GDM1 (cell line): Measurements from ENCODE around the gene TM4SF1.
"Not testable (repeated sequence)": the region's sequence is repeated elsewhere in the genome, so short reads cannot be mapped to it uniquely, and the experiment has no call there.

Source experiments
- DNase-seq: peaks from one replicate; lab custom pipeline; 2025; lab: John Stamatoyannopoulos, UW

The TM4SF1 gene

DNA sequence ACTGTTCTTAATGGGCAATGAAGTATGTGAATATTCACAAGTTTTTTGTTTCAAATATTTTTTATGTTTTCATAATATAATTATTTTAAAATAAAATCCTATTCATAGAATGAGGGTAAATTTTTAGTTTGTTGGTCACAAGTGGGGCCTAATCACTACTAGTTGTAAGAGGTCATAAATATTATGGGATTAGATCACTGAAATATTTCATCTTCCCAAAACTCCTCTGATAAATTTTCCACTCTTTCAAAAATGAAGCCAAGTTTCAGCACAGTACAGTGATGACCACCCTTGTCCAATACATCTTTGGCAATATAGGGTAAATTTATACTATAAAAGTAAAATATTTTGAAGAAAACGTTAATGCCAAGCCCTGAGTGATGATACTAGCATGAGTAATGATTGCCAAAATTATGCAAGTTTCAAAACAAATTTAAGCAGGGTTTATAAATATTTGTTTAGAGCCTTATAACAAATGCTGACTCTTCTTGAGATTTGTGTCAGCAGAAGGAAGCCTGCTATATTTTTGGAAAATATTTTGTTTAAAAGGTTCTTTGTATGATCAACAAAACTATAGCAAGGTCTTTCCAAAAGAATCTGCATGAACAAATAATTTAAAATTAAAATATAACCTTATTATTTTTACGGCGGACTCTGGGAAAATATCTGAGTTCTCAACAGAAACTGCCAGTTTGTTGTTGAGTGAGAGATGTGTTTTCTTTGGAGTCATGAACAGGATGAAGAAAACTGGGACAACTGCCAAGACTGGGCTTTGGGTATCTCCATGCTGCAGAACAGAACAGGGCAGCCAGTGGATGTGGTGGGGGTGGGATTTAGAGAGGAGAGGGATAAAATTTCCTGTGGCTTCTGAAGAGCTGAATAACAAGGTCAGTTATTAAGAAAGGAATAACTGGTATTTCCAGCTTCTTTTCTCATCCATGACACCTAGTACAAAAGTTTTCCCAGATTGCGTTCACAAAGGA, 17.9 kb upstream of the TM4SF1 start:
- DNase-seq: no peak

DNA sequence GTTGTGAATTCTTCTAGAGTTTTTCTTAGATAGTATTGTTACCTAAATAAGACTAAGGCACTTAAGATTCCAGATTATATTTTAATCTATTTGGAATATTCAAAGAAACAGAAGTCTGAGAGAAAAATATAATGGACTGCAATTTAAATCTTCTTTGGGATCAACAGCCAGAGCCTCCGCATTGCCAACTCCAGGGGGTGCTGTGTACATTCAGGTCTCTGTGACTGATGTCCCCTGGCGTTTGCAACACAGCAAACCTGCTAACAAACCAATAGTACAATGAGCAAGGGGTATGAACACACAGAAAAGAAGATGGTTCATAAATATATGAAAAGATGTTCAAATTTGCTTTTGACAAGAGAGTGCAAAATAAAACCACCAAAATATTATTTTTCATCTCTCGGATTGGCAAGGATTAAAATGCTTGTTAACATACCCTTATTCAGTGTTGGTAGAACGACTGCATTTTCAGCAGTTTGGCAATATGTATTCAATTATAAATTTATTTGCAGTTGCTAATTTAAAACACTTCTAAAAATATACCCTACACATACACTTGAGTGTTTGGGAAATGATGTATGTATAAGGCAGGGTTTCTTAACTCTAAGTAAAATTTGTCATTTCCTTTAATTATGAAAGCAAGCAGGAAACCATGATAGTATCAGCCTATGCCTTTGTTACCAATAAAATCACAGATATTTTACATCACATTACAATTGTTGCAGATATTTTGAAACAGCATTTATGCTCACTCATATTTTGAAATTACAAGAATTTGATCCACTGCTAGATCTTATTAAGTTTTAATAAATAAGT, 16.1 kb upstream of the TM4SF1 start:
- DNase-seq: peak; percentile 62

DNA sequence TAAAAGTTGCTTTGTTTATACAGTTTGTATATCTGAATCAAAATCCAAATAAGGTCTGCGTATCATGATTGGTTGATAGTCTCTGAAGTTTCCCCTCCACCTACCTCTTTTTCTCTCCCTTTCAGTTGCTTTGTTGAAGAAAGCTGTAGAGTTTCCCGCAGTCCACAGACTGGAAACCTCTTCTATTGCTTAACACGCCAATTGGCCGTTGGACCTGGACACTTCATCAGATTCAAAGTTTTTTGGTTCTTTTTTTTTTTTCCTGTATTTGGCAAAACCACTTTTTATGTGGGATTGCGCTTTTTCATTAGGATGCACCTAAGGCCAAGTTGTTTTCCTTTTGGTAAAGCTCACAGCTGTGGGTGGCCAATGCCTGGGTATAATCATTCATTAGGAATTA, 14.5 kb upstream of the TM4SF1 start:
- no peak for DNase-seq

GRCh38 chr3:149390772-149391212, 13.3 kb upstream of the TM4SF1 start:
- no peak for DNase-seq

DNA sequence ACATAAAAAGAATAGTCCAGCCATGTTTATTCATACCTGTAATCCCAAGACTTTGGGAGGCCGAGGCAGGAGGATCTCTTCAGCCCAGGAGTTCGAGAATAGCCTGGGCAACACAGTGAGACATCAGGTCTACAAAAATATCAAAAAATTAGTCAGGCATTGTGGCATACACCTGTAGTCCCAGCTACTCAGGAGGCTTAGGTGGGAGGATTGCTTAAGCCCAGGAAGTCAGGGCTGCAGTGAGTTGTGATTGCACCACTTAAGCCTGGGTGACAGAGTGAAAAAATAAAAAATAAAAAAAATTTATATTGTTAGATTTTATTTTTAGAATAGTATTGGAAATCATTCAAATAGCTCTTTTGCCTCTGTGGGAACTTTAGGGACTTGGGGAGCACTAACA, 12.8 kb upstream of the TM4SF1 start:
- DNase-seq: no peak

GRCh38 chr3:149388531-149389417, 11.3 kb upstream of the TM4SF1 start:
- no peak for DNase-seq

GRCh38 chr3:149388001-149388440, 10.6 kb upstream of the TM4SF1 start:
- no peak for DNase-seq

- no peak for DNase-seq
Measured at GRCh38 chr3:149386299-149386606, 8.8 kb upstream of the TM4SF1 start.

- DNase-seq: no peak
Measured at GRCh38 chr3:149385617-149386298, 8.3 kb upstream of the TM4SF1 start.

DNA sequence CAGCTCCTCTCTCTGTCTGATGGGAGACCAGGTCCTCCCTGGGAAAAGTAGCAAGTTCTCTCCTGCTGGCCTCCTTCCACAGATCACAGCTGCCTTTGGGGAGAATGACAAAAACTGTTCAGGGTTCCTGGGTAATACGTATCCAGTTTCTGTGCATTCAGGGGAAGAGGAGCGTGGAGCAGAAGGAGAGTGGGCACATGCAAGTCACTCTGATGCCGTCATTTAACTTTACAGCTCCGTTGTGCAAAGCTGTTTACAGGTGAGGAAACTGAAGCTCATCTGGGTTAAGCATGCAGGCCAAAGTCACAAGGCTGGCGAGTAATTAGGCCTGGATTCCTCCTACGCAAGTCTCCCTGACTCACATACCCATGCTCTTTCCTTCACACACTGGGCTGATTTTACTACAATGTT, 7.5 kb upstream of the TM4SF1 start:
- no peak for DNase-seq

DNA sequence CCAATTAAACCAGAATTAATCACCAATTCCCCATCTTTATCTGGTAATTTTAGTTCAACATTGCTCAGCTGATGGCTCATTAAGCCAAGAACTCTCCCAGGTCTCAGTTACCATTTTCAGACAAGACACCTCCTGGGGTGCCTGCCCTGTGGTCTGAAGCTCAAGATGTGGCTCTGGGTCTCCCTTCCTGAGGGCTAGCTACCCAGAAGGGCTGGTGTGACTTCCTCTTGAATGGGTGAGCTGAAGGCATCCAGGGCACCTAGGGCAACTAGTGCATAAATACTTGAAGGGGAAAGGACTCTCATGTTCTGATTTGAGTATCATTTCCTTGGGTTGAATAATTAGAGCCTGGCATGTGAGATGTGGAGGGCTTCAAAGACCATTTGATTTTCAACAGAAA, 6.7 kb upstream of the TM4SF1 start:
- DNase-seq: no peak

DNA sequence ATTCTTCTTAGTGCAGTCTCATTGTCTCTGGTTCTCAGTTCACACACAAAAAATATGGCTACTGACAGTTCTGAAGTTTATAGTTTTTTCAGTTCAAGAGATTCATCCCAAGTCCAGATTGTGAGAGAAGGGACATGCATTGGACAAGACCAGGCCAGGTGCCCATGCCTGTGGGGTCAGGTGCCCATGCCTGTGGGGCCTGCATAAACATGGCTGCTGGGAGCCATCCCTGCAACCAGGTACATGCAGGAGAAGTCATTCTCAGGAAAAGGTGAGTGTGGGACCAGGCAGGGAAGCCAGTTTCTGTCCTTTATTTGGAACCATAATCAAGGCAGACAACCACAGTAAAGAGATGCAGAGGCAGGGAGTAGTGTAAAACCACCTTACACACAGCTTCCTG, 6.3 kb upstream of the TM4SF1 start:
- DNase-seq: no peak

- no peak for DNase-seq
Measured at GRCh38 chr3:149382518-149382917, 5.1 kb upstream of the TM4SF1 start.

GRCh38 chr3:149382101-149382467, 4.6 kb upstream of the TM4SF1 start:
- no peak for DNase-seq

- no peak for DNase-seq
Measured at GRCh38 chr3:149381173-149382100, 4.0 kb upstream of the TM4SF1 start.

DNA sequence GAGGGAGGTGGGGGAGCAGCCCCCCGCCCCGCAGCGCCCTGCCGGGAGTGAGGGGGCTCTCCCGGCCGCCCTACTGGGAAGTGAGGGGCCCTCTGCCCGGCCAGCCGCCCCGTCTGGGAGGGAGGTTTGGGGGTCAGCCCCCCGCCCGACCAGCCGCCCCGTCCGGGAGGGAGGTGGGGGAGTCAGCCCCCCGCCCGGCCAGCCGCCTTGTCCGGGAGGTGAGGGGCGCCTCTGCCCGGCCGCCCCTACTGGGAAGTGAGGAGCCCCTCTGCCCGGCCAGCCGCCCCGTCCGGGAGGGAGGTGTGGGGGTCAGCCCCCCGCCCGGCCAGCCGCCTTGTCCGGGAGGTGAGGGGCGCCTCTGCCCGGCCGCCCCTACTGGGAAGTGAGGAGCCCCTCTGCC, 2.8 kb upstream of the TM4SF1 start:
- not testable (repeated sequence) for DNase-seq

DNA sequence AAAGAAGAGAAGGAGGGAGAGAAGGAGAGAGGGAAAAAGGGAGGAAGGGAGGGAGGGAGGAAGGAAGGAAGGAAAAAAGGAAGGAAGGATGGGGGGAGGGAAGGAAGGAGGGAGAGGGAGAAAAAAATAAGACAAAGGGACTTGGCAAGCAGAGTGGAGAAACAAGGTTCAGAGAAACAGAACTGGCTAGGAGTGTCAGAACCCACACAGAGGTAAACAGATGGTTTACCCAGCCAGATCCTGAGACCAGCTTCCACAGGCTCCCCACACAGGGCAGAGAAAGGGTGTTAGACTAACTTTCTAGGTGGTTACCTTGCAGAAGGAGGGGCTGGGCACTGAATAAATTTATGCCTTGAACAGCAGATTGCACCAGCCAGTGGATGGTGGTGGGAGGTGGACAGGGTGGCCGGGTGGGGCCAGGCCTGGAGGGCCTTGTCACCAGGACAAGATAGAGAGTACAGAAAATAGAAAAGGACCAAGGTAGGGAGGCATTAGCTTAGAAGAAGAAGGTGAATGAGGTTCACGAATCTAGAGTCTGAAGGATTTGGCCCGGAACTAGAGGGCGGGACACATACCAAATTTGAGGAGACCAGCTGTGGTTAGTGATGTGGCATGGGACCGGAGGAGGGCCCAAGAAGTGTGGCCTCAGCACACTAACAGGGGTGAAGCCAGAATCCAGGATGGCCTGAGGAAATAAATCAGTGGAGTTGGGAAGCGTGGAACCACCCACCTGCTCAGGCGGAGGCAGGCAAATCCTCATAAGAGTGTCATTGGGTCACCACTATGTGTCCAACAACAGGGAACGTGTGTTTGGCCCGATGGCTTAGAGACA, 1.2 kb upstream of the TM4SF1 start:
- DNase-seq: no peak

DNA sequence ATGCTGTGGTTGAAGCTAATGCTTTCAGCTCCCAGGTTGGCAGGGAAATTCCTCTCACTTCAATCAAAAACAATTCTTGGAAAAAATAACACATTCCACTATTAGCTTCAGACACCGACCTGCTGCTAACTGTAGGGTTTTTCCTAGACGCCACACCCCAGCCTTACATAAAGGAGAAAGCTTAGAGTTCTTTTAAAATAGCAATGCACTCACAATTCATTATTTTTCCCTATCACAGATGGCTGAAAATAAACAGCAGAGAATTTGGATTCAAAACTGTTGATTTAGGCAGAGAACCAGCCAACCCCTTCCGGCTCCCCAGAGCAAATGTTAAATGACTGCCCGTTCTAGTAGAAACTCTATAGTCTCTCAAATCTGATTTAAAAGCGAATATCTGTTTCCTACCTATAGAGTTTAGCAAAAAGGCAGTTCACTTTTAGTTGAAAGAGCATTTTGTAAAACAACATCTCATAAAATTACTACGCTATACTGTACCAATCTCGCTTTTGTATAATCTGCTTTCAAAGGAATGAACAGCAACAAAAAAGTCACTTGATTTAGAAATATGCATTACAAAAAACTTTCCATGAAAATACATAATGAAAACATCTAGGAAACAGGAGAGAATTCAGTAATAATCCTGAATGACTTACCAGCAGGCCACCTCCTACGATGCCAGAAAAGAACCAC, 586 bp downstream of the TM4SF1 start:
- no peak for DNase-seq
